CD4-positive, alpha-beta T cell treated with Interleukin-17A for 1 hour (primary cell): Measurements from ENCODE around the gene OR7A10.

Source experiments
- DNase-seq: peaks from one replicate; pipeline ENCODE4 v3.0.0-alpha.2; 2020

OR7A10 gene

GRCh38 chr19:14848822-14849221 lies at the start of gene OR7A10:
Gene OR7A10, minus strand, starts transcription at chr19:14848922. Its CDS starts 7,045 bp downstream, at chr19:14841877.
- no peak for DNase-seq

GRCh38 chr19:14890643-14891379 lies 42.1 kb upstream of the OR7A10 start:
- DNase-seq: no peak

- DNase-seq: no peak
Observed at GRCh38 chr19:14889994-14890642, 41.4 kb upstream of the OR7A10 start.

GRCh38 chr19:14886032-14886431 lies 37.3 kb upstream of the OR7A10 start, which contains the start of gene OR7A17:
Gene OR7A17, minus strand, starts transcription at chr19:14886132. Its CDS starts 4,777 bp downstream, at chr19:14881355.
- DNase-seq: no peak

GRCh38 chr19:14871619-14872230 lies 23.0 kb upstream of the OR7A10 start:
- DNase-seq: no peak

GRCh38 chr19:14868497-14868896 lies 19.8 kb upstream of the OR7A10 start:
- DNase-seq: no peak

- DNase-seq: no peak
Observed at GRCh38 chr19:14843578-14843977, 5.1 kb downstream of the OR7A10 start.

GRCh38 chr19:14843169-14843568 lies 5.6 kb downstream of the OR7A10 start:
- DNase-seq: no peak

- DNase-seq: no peak
Observed at GRCh38 chr19:14840206-14840605, 8.5 kb downstream of the OR7A10 start.

- DNase-seq: no peak
Observed at GRCh38 chr19:14837391-14837790, 11.3 kb downstream of the OR7A10 start.

GRCh38 chr19:14835011-14835410 lies 13.7 kb downstream of the OR7A10 start, which contains the start of the genes OR7A5 and OR7C1:
Gene OR7A5, minus strand, starts transcription at chr19:14835185. Its CDS starts 6,944 bp downstream, at chr19:14828241.
Gene OR7C1, minus strand, starts transcription at chr19:14835185. Its CDS starts 35,049 bp downstream, at chr19:14800136.
- no peak for DNase-seq

- no peak for DNase-seq
Observed at GRCh38 chr19:14830702-14831101, 18.0 kb downstream of the OR7A10 start.

GRCh38 chr19:14826006-14826405 lies 22.7 kb downstream of the OR7A10 start:
- DNase-seq: no peak

GRCh38 chr19:14821937-14822336 lies 26.8 kb downstream of the OR7A10 start:
- DNase-seq: no peak

- no peak for DNase-seq
Observed at GRCh38 chr19:14818588-14818987, 30.1 kb downstream of the OR7A10 start.

GRCh38 chr19:14817052-14817451 lies 31.7 kb downstream of the OR7A10 start:
- no peak for DNase-seq

- no peak for DNase-seq
Observed at GRCh38 chr19:14814982-14815652, 33.6 kb downstream of the OR7A10 start.

GRCh38 chr19:14809272-14810057 lies 39.3 kb downstream of the OR7A10 start:
- DNase-seq: no peak

- DNase-seq: no peak
Observed at GRCh38 chr19:14804765-14805164, 44.0 kb downstream of the OR7A10 start.

- DNase-seq: no peak
Observed at GRCh38 chr19:14798760-14799159, 50.0 kb downstream of the OR7A10 start.

- no peak for DNase-seq
Observed at GRCh38 chr19:14796021-14796420, 52.7 kb downstream of the OR7A10 start.

- DNase-seq: no peak
Observed at GRCh38 chr19:14795078-14795721, 53.5 kb downstream of the OR7A10 start.
